HG02798 (cell line): Measurements from ENCODE around the gene PPP1R37.
A peak's percentile ranks its signal among the peaks of the same experiment; 100 is the strongest.

Experiments used
- ATAC-seq: cut with Tn5 transposase; IDR thresholded peaks from one replicate; pipeline ENCODE4 v1.9.1; 2021; ENCODE audit warnings: mild to moderate bottlenecking; ENCODE audit not compliant: unreplicated experiment, poor library complexity

PPP1R37 gene

GRCh38 chr19:45112111-45112827, 19.3 kb downstream of the PPP1R37 start:
- ATAC-seq, result no peak

GRCh38 chr19:45113628-45114027, 20.6 kb downstream of the PPP1R37 start:
- no peak for ATAC-seq

DNA sequence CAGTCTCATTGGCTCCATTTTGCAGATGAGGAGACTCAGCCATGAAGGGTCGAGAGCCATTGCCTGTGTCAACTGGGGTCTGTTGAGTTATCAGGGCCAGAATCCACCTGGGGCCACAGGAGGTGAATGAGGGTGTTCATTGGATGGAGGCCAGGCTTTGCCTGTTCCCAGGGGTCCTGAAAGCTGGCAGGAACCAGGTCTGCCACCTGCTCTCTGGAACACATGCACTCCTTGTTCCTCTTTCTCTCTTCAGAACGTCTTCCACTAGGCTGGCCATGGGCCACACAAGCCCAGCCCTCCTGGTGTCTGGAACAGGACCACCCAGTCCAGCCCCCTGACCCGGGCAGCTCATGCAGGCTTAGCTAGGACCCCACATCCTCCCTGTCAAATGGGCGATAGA, 21.1 kb downstream of the PPP1R37 start:
- ATAC-seq, result no peak

- ATAC-seq, result no peak
These were observed 23.0 kb downstream of the PPP1R37 start for GRCh38 chr19:45115809-45116615.

DNA sequence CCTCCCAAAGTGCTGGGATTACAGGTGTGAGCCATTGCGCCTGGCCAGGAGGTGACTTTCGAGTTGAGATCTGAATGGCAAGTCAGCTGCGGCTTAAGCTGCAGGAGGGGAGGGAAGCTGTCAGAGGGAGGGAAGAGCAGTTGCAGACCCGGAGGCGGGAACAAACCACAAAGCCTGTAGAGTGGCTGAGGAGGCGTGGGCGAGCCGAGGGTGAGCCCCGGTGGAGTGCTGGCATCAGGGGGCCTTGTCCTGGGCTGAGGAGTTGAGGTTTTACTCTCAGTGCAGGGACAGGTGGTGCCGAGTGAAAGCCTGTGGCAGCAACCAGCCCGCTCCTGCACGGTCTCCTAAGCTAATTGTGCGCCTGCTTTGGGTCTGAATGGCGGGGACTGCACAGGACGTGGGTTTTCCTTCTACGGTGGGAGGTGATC, 24.2 kb downstream of the PPP1R37 start:
- ATAC-seq, result peak; percentile 33

GRCh38 chr19:45117671-45118070, 24.7 kb downstream of the PPP1R37 start:
- ATAC-seq, result peak; percentile 2

DNA sequence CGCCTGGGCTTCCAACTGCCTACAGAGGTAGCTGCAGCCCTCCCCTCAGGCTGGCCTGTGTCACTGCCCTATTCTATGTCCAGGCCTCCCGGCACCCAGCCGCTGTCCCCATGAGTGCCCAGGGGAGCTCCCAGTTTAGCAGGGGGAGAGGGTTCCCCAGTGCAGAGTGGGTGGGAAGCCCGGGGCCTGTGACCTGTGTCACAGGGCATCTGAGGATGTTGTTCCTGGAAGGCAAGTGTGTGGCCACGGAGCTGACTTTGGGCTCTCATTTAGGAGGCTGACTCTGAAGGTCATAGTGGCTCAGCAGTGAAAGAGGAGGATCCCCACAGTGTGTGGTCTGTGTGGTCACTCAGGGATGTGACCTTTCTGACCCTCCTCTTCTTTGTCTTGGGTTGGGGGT, 25.1 kb downstream of the PPP1R37 start:
- no peak for ATAC-seq

- peak; percentile 63 for ATAC-seq
These were observed 25.8 kb downstream of the PPP1R37 start for GRCh38 chr19:45118591-45119355.

- ATAC-seq, result no peak
These were observed 26.6 kb downstream of the PPP1R37 start for GRCh38 chr19:45119582-45119981.

- no peak for ATAC-seq
These were observed 28.9 kb downstream of the PPP1R37 start for GRCh38 chr19:45121827-45122345.

- no peak for ATAC-seq
These were observed 29.9 kb downstream of the PPP1R37 start for GRCh38 chr19:45122832-45123231.

- ATAC-seq, result no peak
These were observed 30.5 kb downstream of the PPP1R37 start for GRCh38 chr19:45123440-45123850.

DNA sequence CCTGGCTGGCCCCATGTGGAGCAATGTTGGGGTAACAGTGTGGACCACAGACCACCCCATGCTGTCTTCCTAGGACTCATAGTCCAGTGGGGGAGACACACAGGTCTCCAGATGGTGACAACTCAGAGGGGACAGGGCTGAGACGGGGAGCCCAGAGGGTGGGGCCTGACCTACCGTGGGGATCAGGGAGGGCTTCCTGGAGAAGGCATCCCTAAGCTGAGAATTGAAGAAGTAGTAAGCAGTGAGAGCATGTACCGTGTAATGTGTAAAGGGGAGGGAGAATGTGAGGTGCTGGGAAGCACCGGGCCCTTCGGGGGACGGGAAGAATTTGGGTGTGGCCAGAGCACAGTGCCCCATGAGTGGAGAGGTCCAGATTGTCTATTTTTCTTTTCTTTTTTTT, 31.0 kb downstream of the PPP1R37 start:
- no peak for ATAC-seq

DNA sequence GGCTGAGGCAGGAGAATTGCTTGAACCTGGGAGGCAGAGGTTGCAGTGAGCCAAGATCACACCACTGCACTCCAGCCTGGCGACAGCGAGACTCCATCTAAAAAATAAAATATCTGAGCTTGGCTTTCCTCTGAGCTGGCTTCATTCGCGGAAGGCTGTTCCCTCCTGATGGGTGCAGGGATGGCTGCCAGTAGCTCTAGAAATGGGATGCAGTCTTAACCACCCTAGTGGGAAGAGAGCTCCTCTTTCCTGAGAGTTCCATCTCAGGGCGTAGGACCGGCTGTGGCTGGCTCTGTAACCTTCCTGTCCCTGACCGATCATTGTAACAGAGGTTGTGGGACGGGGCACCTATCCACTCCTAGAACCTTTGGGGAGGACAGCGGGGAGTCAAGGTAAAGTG, 32.4 kb downstream of the PPP1R37 start:
- no peak for ATAC-seq

GRCh38 chr19:45125975-45126493, 33.1 kb downstream of the PPP1R37 start:
- peak; percentile 57 for ATAC-seq

GRCh38 chr19:45126654-45127053, 33.7 kb downstream of the PPP1R37 start:
- no peak for ATAC-seq

DNA sequence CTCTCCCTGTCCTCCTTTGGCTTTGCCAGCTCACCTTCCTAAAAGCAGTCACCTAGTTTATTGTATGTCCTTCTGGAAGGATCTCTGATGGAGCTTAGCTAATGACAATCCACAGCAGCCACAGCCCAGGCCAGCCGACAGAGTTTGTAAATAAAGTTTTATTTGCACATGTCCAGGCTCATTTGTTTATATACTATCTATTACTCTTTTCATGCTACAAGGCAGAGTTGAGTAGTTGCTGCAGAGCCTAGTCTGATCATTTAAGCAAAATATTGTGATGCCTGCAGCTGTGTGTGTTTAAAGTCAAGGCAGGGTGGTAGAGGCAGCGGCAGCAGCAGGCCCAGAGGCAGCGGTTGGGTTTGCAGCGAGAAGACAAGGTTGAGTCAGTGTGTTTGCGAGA, 35.2 kb downstream of the PPP1R37 start:
- ATAC-seq, result no peak

GRCh38 chr19:45128806-45129205, 35.8 kb downstream of the PPP1R37 start:
- ATAC-seq, result no peak

DNA sequence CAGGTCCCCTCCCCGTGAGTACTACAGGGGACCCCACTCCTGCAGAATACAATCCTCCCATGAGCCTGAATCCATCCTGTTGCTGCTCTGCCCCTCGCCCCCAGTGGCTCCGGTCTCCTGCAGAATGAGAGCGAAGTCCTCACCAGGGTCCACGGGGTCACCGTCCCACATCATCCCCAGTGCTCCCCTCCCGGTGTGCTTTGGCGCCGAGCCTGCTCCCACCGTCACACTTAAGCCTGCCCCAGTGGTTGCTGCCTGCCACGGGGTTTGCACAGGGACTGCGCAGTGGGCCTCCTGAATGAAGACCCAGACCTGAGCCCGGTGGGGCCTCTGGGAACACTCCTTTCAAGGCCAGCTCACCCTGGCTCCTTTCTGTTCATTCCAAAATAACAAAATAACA, 37.3 kb downstream of the PPP1R37 start:
- ATAC-seq, result no peak

DNA sequence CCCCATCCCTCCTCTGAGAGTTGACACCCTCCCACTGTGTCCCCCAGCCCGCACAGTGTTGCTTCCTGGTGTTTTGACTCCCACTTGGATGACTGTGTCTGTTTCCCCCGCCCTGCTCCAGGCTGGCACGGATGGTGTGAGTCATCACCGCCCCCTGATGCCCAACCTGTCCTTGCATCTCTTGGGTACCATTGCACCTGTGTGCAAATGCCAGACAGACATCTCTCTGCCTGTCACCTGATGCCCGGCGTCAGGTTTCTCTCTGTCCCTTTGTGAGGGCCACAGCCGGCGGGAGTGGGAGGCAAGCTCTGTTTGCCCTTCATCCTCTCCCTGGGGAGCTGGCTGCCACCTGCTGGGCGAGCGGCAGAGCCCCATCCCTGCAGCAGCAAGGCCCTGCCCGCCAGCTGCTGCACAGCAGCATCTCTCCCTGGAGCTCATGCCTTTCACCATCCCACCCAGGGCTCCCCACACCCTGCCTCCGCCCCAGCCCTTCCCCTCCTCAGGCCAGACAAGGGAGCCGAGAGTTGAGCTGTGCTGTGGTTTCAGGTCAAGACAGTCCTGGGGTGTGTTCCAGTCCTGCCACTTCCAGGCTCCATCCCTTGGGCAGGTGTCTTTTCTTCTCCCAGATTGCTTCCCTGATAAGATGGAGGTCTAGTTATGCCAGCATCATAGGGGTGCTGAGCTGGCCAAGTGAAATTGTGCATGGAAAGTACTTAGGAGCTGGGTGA, 38.1 kb downstream of the PPP1R37 start:
- no peak for ATAC-seq
